Endothelial cell of umbilical vein (primary cell): ENCODE results near the gene HS3ST3B1. TPM values are rescaled to one million over a fixed set of nuclear protein-coding genes. Genes with fewer than 3 reads are reported as not detected.

Source experiments
- BruUV-seq: library from RNA; stranded (reverse); fragments of 400-500 nt; replicated peaks from 2 replicates; lab custom pipeline; 2021; lab: Mats Ljungman, UMichigan
- CTCF ChIA-PET: fragments of 300-600, 350-600 bp; sonication (Branson Sonifier 250); formaldehyde crosslinking; loops from one replicate; lab custom pipeline; 2021; ENCODE audit warnings: antibody characterized with exemption, inconsistent platforms; lab: Charles Lee
- POLR2A ChIA-PET: fragments of 300-600, 350-600 bp; sonication (Branson Sonifier 250); formaldehyde crosslinking; loops from one replicate; lab custom pipeline; 2021; ENCODE audit warnings: antibody characterized with exemption, inconsistent platforms; lab: Charles Lee
- DNase-seq: peaks from one replicate; pipeline ENCODE4 v3.0.0-alpha.2; 2011; ENCODE audit warnings: low read depth, low spot score
- FAIRE-seq: peaks from 2 replicates; lab custom pipeline; 2011; peaks lifted over from hg19 to GRCh38; lab: Jason Lieb, UNC
- H2AFZ ChIP-seq: 2 replicates; pipeline ENCODE4 v1.6.0; 2012; ENCODE audit warnings: low read depth, low read length, control low read depth, inconsistent platforms
- H3K27ac ChIP-seq: 2 replicates; pipeline ENCODE4 v1.5.1; 2011; ENCODE audit warnings: low read depth, mild to moderate bottlenecking, control low read depth, low read length, moderate library complexity; ENCODE audit not compliant: insufficient read depth
- H3K27me3 ChIP-seq, 2 experiments: 2 replicates each; pipeline versions ENCODE4 v1.6.0 to v1.6.1; 2011; ENCODE audit warnings: low read length in 2 of 2, mixed read lengths in 1 of 2; ENCODE audit not compliant: control insufficient read depth in 2 of 2, insufficient read depth in 2 of 2
- H3K36me3 ChIP-seq, 2 experiments: 2 replicates in 1 of 2; 3 replicates in 1 of 2; pipeline ENCODE4 v1.5.1; 2011; ENCODE audit warnings: low read length in 2 of 2, mild to moderate bottlenecking in 1 of 2, moderate library complexity in 1 of 2; ENCODE audit not compliant: control insufficient read depth in 2 of 2, insufficient read depth in 2 of 2; ENCODE audit errors: extremely low read depth in 1 of 2
- H3K4me1 ChIP-seq: 3 replicates; pipeline ENCODE4 v1.5.1; 2011; ENCODE audit warnings: mild to moderate bottlenecking, low read length; ENCODE audit not compliant: control insufficient read depth, insufficient read depth; ENCODE audit errors: extremely low read depth
- H3K4me2 ChIP-seq: 2 replicates; pipeline ENCODE4 v1.6.1; 2011; ENCODE audit warnings: low read length, control low read depth, mixed read lengths; ENCODE audit not compliant: insufficient read depth
- H3K4me3 ChIP-seq, 3 experiments: fragments of 200-600 bp in 1 of 3; sonication (generic), shearing (Covaris generic) in 1 of 3; replicated peaks in 1 of 3; 2 replicates each; pipeline ENCODE4 v1.5.1; 2011 to 2016; ENCODE audit warnings: control low read depth in 3 of 3, low read length in 3 of 3, mild to moderate bottlenecking in 2 of 3, inconsistent platforms in 1 of 3, low read depth in 1 of 3, moderate library complexity in 1 of 3; ENCODE audit not compliant: insufficient read depth in 1 of 3
- H3K79me2 ChIP-seq: 2 replicates; pipeline ENCODE4 v1.6.0; 2012; ENCODE audit warnings: low read length, inconsistent platforms; ENCODE audit not compliant: control insufficient read depth, insufficient read depth
- H3K9ac ChIP-seq: replicated peaks from 2 replicates; pipeline ENCODE3; 2011; ENCODE audit warnings: low read length, control low read depth; ENCODE audit not compliant: insufficient read depth; ENCODE audit errors: extremely low read depth
- H3K9me1 ChIP-seq: replicated peaks from 3 replicates; pipeline ENCODE4 v1.6.0; 2011; ENCODE audit warnings: mild to moderate bottlenecking, low read length; ENCODE audit not compliant: control insufficient read depth, insufficient read depth; ENCODE audit errors: extremely low read depth
- H3K9me3 ChIP-seq: replicated peaks from 2 replicates; pipeline ENCODE4 v1.5.1; 2012; ENCODE audit warnings: low read length, inconsistent platforms; ENCODE audit not compliant: control insufficient read depth, insufficient read depth
- H4K20me1 ChIP-seq: replicated peaks from 2 replicates; pipeline ENCODE3; 2011; ENCODE audit warnings: mild to moderate bottlenecking, low read length; ENCODE audit not compliant: control insufficient read depth, insufficient read depth; ENCODE audit errors: extremely low read depth
- CTCF ChIP-seq, 2 donors: IDR thresholded peaks; 1 replicate in 1 of 2; 2 replicates in 1 of 2; pipeline ENCODE4 v1.5.1; 2011; ENCODE audit warnings: low read length in 2 of 2, mild to moderate bottlenecking in 2 of 2, moderate library complexity in 2 of 2, control low read depth in 1 of 2, inconsistent platforms in 1 of 2, low read depth in 1 of 2; ENCODE audit not compliant: insufficient read depth in 1 of 2; ENCODE audit errors: extremely low read depth in 1 of 2
- EZH2 ChIP-seq: IDR thresholded peaks from 2 replicates; pipeline ENCODE4 v1.6.1; 2012; ENCODE audit warnings: borderline replicate concordance, low read depth, mild to moderate bottlenecking, moderate library complexity, low read length, inconsistent platforms; ENCODE audit not compliant: severe bottlenecking
- FOS ChIP-seq: IDR thresholded peaks from 2 replicates; pipeline ENCODE4 v1.6.1; 2011; ENCODE audit warnings: mild to moderate bottlenecking, low read length, moderate library complexity, borderline replicate concordance; ENCODE audit not compliant: insufficient read depth
- GATA2 ChIP-seq: IDR thresholded peaks from 2 replicates; pipeline ENCODE4 v1.7.0; 2011; ENCODE audit warnings: low read depth, mild to moderate bottlenecking, moderate library complexity, mixed read lengths, low read length; ENCODE audit not compliant: insufficient read length, insufficient read depth
- MAX ChIP-seq: IDR thresholded peaks from 2 replicates; pipeline ENCODE4 v1.6.1; 2011; ENCODE audit not compliant: insufficient read depth, insufficient read length
- MYC ChIP-seq: IDR thresholded peaks from one replicate; pipeline ENCODE4 v1.6.1; 2011; ENCODE audit warnings: mild to moderate bottlenecking, low read depth, low read length
- POLR2A ChIP-seq: IDR thresholded peaks from 2 replicates; pipeline ENCODE4 v1.6.1; 2012; ENCODE audit warnings: low read depth, mild to moderate bottlenecking, control low read depth, low read length
- dilution Hi-C: fragments of 300-500 bp; cut with MboI; formaldehyde crosslinking; loops from one replicate; pipeline ENCODE4 v1.15.0; 2019; ENCODE audit warnings: low sequenced_read_pairs; ENCODE audit not compliant: extremely low pct_ligation_motif_present
- intact Hi-C: fragments of 100-400 bp; cut with micrococcal nuclease; formaldehyde crosslinking; loops from one replicate; pipeline ENCODE4 v1.10.0; 2022
- polyA plus RNA-seq, 4 experiments: library from polyadenylated mRNA; depleted of rRNA in 3 of 4; stranded (reverse) in 3 of 4; unstranded in 1 of 4; fragments of >200 nt; gene quantifications; 2 replicates each; pipeline versions ENCODE4 v1.2.1 to v1.2.3, GENCODE V29; 2011 to 2012; ENCODE audit warnings: missing spikeins in 1 of 4
- total RNA-seq: library from RNA; stranded (reverse); gene quantifications from 2 replicates; pipeline ENCODE4 v1.2.3, GENCODE V29; 2021

The HS3ST3B1 gene
- total and polyA plus RNA-seq, 2 donors (not counting 3 experiments of a cell fraction or from before 2014, with no cell fraction given), result not detected

GRCh38 chr17:14269473-14269872 lies 31.4 kb upstream of the HS3ST3B1 start:
- Histone ChIP-seq H3K4me1 (no peaks in the 10 kb centered on the region), H2AFZ (no peak overlapping the region), H3K9me3 (no peaks in the 10 kb centered on the region), H3K4me2 (no peak overlapping the region), H3K27me3 (no peaks in the 10 kb centered on the region), H3K36me3 (no peaks in the 10 kb centered on the region), H3K9ac (no peak overlapping the region), H3K27ac (no peak overlapping the region), H3K79me2 (no peaks in the 10 kb centered on the region), H3K4me3 (no peak overlapping the region), H4K20me1 (no peaks in the 10 kb centered on the region), H3K9me1 (no peaks in the 10 kb centered on the region)
- dilution Hi-C loops, result no loop called here
- TF ChIP-seq EZH2 (no peak), MAX (no peak), MYC (no peak), FOS (no peak), CTCF (IDR thresholded peaks at IDR 0.05; ENCODE audit: extremely low read depth in 1 of 2, insufficient read depth in 1 of 2, low read depth in 1 of 2, low read length in 2 of 2) (no peak), GATA2 (no peak), POLR2A (no peak)
- CTCF ChIA-PET, result no interaction called here
- BruUV-seq, result no TSS peak
- no peak for DNase-seq
- intact Hi-C loops, result no loop called here
- FAIRE-seq, result no peak
- POLR2A ChIA-PET, result no interaction called here
